ENCODE data around the gene TRAF2. TPM values are rescaled to one million over a fixed set of nuclear protein-coding genes. Genes with fewer than 3 reads are reported as not detected.

TRAF2 gene
- total RNA-seq, 1 experiment from 2014 or later, result 29.2 TPM

- H3K36me3 ChIP-seq (ENCODE audit: insufficient read depth, low read length, poor library complexity, severe bottlenecking), result no peaks in the 10 kb centered on the region
- BruUV-seq (replicated peaks), result no TSS peak
- TF ChIP-seq EZH2 (IDR thresholded peaks at IDR 0.05; ENCODE audit: borderline replicate concordance, low read depth, low read length, poor library complexity, severe bottlenecking) (no peak), CTCF (conservative IDR thresholded peaks at IDR 0.05; ENCODE audit: low read depth, low read length) (no peak)
- peak overlapping the region; percentile 84 for H3K27ac ChIP-seq (ENCODE audit: low read depth, low read length, poor library complexity, severe bottlenecking)
- ChIA-PET CTCF (interaction anchor here (0.6 kb wide), 1 partner anchor 28 kb away, joined by 7 read pairs; no protein-coding TSS in a partner anchor), POLR2A (ENCODE audit: low non-redundant PET) (no interaction called here)
- H3K9me3 ChIP-seq (ENCODE audit: low read depth, low read length, poor library complexity, severe bottlenecking), result no peaks in the 10 kb centered on the region
- no peaks in the 10 kb centered on the region for H3K4me1 ChIP-seq (ENCODE audit: insufficient read depth, low read length, poor library complexity, severe bottlenecking)
- no peaks in the 10 kb centered on the region for H3K27me3 ChIP-seq (replicated peaks; ENCODE audit: insufficient read depth, low read depth, low read length, poor library complexity)
- DNase-seq (ENCODE audit: low spot score), result no peak
- intact Hi-C loops (cut with micrococcal nuclease; ENCODE audit: unreplicated experiment), result no loop called here
- peak overlapping the region; percentile 63 for H3K4me3 ChIP-seq (ENCODE audit: low read depth, low read length, poor library complexity, severe bottlenecking)
These were observed 64.5 kb downstream of the TRAF2 start for GRCh38 chr9:136950656-136951276.

- no peak for DNase-seq (ENCODE audit: low spot score)
- no peaks in the 10 kb centered on the region for H3K27me3 ChIP-seq (replicated peaks; ENCODE audit: insufficient read depth, low read depth, low read length, poor library complexity)
- no peak within 1 kb of the TSS for H3K27ac ChIP-seq (ENCODE audit: low read depth, low read length, poor library complexity, severe bottlenecking)
- ChIA-PET POLR2A (ENCODE audit: low non-redundant PET) (no interaction called here), CTCF (no interaction called here)
- no peaks in the 10 kb centered on the region for H3K36me3 ChIP-seq (ENCODE audit: insufficient read depth, low read length, poor library complexity, severe bottlenecking)
- H3K4me1 ChIP-seq (ENCODE audit: insufficient read depth, low read length, poor library complexity, severe bottlenecking), result no peaks in the 10 kb centered on the region
- BruUV-seq (replicated peaks), result no TSS peak
- no peak for TF ChIP-seq CTCF (conservative IDR thresholded peaks at IDR 0.05; ENCODE audit: low read depth, low read length)
- H3K9me3 ChIP-seq (ENCODE audit: low read depth, low read length, poor library complexity, severe bottlenecking), result no peaks in the 10 kb centered on the region
- H3K4me3 ChIP-seq (ENCODE audit: low read depth, low read length, poor library complexity, severe bottlenecking), result no peak within 1 kb of the TSS
- intact Hi-C loops (cut with micrococcal nuclease; ENCODE audit: unreplicated experiment), result no loop called here
These were observed 65.4 kb downstream of the TRAF2 start, which contains the start of gene LCN12 for GRCh38 chr9:136951541-136952320. Gene LCN12, plus strand, starts transcription at chr9:136952273. Its CDS starts 55 bp downstream, at chr9:136952328.

GRCh38 chr9:136952321-136952850 lies 66.1 kb downstream of the TRAF2 start:
- POLR2A ChIA-PET (ENCODE audit: low non-redundant PET), result no interaction called here
- Histone ChIP-seq H3K27me3 (replicated peaks; ENCODE audit: insufficient read depth, low read depth, low read length, poor library complexity) (no peaks in the 10 kb centered on the region), H3K4me3 (ENCODE audit: low read depth, low read length, poor library complexity, severe bottlenecking) (no peak overlapping the region), H3K27ac (ENCODE audit: low read depth, low read length, poor library complexity, severe bottlenecking) (no peak overlapping the region), H3K4me1 (ENCODE audit: insufficient read depth, low read length, poor library complexity, severe bottlenecking) (no peaks in the 10 kb centered on the region), H3K36me3 (ENCODE audit: insufficient read depth, low read length, poor library complexity, severe bottlenecking) (no peaks in the 10 kb centered on the region), H3K9me3 (ENCODE audit: low read depth, low read length, poor library complexity, severe bottlenecking) (no peaks in the 10 kb centered on the region)
- BruUV-seq (replicated peaks), result no TSS peak
- no peak for DNase-seq (ENCODE audit: low spot score)
- intact Hi-C loops (cut with micrococcal nuclease; ENCODE audit: unreplicated experiment), result no loop called here
- CTCF ChIA-PET, result no interaction called here
- TF ChIP-seq CTCF (conservative IDR thresholded peaks at IDR 0.05; ENCODE audit: low read depth, low read length) (no peak), EZH2 (IDR thresholded peaks at IDR 0.05; ENCODE audit: borderline replicate concordance, low read depth, low read length, poor library complexity, severe bottlenecking) (no peak)
